HG02759 (cell line): ENCODE results near the gene CHD6.

Source experiments
- ATAC-seq: cut with Tn5 transposase; IDR thresholded peaks from one replicate; pipeline ENCODE4 v1.9.1; 2021; ENCODE audit warnings: mild to moderate bottlenecking, moderate library complexity; ENCODE audit not compliant: unreplicated experiment

Gene CHD6

DNA sequence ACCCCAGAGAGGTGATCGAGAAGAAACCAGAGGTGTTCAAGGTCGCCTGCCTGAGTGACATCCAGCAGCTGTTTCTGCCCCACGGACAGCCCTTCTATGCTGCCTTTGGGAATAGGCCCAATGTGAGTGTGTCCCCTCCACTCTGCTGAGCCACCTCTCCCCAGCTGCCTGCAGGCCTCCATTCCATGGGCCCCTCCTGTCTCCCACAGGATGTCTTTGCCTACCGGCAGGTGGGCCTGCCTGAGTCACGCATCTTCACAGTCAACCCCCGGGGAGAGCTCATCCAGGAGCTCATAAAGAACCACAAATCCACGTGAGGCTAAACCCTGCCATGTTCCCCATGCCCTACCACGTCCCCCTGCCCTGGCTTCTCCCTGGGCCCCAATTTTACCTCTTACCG lies 259.9 kb downstream of the CHD6 start:
- no peak for ATAC-seq

DNA sequence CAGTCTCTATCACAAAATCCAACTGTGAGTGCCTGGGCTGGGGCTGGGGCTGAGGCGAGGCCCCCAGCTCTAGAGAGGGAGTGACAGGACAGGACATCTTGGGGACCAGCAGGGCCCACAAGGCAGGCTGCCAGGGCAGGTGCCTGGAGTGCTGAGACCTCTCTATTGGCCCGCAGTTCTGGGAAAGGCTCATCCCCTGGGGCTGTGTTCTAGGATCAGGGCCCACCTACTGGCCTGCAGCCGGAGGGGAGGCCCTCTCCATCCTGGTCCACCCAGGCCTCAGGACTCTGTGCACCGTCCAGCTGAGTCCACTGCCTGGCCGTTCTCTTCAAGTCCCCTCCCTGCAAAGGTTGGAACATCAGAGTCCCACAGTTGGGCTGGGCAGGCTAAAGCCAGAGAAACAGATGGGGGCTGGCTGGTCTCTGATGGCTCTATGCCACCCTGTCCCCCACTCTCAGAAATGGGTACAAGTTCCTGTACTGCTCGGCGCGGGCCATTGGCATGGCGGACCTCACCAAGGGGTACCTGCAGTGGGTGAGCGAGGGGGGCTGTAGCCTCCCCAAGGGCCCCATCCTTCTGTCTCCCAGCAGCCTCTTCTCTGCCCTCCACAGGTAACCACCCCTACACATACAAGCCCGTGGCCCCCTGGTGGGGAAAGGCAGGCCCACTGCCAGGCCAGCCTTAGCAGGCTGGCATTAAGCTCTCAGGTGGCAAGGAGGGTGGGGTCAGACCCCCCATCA lies 260.6 kb downstream of the CHD6 start:
- no peak for ATAC-seq

DNA sequence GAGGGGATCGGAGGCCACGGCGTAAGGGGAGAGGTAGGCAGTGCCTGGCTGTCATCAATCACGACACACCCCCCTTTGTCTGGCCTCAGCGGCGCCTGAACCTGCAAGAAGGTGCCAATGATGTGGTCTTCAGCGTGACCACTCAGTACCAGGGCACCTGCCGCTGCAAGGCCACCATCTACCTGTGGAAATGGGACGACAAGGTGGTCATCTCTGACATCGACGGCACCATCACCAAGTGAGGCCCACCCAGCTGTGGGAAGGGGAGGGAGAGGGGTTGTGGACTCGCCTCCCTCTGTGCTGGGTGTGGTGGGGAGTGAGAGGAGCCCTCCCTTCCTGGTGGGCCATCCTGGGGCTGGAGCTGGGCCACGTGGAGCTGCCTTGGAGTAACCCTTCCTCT lies 261.2 kb downstream of the CHD6 start:
- ATAC-seq, result no peak

DNA sequence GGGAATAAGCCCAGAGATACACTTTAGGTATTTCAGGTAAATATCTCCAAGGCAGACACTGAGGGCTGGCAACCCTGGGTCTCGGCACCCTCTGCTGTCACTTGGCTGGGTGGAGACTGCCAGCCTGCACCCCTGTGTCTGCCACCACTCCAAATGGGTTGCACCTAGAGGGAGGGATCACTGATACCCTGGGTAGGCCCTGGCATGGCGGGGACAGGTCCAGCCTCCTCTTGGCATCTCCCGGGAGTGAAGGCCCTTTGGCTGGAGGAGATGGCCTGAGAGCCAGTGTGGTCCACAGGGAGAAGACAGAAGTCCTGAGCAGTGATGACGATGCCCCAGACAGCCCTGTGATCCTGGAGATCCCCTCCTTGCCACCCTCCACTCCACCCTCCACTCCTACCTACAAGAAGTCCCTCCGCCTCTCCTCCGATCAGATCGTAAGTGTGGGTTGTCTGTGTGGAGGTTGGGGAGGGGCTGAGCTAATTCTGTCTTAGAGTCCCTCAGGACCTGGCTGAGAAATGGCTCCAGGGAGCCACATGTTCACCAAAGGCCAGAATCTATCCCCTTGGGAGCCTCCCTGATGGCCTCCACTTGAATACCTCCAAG lies 262.5 kb downstream of the CHD6 start:
- ATAC-seq, result no peak

GRCh38 chr20:41355192-41355591 lies 263.0 kb downstream of the CHD6 start:
- no peak for ATAC-seq

DNA sequence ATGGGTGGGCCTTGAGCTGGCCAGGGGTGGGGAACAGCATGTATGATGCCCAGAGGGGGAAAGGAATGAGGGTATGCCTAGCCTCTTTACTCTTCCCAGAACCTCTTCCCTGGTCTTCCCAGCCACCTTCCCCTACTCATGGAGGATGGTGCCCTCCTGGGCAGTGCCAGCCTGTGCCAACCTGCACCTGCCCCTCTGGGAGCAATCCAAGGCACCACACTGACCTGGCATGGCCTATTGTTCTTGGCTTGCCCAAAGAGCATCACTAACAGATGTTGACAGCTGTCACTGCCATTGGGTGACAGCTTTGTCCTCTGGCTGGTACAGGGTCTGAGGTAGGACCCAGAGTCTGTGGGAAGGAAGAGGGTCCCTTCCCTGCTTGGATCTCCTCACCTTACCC lies 264.6 kb downstream of the CHD6 start:
- ATAC-seq, result no peak

DNA sequence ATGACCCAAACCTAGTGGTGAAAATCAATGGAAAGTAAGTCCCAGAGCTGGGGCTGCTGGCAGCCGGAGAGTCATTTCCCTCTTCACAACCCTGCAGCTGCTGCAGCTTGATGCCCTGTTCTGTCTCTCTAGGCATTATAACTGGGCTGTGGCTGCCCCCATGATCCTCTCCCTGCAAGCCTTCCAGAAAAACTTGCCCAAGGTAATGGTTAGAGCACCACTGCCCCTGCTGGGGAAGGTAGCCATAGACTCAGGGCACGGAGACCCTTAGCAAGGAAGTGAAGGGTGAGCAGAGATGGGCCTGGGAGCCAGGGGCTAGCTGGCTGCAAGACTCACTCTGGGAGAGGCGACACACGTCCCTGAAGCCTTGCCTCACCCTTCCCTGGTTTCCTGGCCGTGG lies 265.5 kb downstream of the CHD6 start:
- ATAC-seq, result no peak

- ATAC-seq, result no peak
Observed at GRCh38 chr20:41352106-41352505, 266.1 kb downstream of the CHD6 start.
